GM19468 (cell line): ENCODE data around the gene FIGN.

Experiments
- ATAC-seq: cut with Tn5 transposase; IDR thresholded peaks from one replicate; pipeline ENCODE4 v1.9.1; 2021; ENCODE audit warnings: mild to moderate bottlenecking, moderate library complexity, moderate number of reproducible peaks; ENCODE audit not compliant: unreplicated experiment; ENCODE audit errors: extremely low read depth

FIGN gene

DNA sequence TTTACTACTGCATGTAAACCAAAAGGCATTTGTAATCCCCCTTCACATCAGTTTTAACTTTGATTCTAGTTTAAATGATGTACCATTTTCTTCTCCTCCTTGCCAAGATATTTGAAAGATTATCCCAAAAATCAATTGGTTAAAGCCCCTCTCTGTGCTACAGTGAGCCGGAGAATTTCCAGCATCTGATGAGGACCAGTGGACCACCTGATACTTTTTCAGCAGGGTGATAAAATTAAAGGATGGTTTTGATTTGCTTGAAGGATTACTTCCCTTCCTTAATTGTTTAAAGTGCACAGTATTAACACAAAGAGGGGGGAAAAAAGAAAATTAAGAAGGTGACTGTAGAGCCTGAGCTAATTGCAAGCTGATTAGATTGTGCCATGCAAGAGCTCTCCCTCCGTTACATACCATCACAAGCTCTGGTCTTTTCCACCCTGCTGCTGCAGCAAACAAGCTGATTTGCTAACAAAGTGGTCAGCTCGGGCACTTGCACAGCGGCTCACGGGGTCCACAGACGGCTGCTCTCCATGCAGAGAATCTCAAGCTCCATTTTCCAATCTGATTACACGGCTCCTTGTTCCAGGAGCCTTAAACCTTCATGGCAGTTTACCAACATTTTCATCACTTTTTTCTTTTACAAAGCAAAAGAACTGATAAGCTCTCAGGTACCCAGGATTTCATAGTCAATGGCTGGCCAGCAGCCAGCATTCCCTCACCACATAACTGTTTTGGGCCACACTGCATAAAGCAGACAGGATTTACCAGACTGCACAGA is 22.1 kb downstream of the FIGN start:
- no peak for ATAC-seq

DNA sequence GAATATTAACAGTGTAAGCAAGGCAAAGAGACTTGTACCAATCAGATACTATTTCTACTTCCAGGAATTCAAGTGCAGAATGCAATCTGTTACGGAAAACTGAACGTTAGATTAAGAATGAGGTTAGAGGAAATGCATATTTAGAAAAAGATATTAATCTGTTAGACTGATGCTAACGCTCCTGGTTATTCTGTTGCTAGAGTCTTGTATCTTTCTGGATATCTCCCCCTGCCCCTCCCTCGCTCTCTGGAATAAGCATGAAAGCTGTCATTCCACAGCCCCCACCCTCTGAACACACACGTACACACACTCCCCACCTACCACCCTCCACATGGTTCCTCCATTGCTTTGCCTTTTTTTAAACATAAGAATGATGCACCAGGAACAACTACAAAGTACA is 24.1 kb downstream of the FIGN start:
- ATAC-seq = no peak

DNA sequence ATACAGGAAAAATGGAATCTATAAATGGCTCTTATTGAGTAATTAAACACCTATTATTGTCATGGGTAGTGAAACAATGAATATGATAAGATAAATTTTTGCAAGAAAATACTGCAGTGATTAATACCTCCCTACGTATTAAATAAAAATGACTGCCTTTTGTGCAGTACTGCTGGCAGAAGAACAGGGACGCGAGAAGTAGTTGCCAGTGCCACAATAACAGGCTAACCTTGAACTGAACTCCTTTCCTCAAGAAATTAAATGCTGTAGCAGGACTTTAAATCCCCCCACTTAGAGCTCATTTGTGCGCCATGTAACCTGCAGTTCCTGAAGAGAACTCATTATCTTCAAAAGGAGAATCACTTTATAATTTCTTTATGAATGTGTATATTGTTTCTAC is 24.6 kb downstream of the FIGN start:
- no peak for ATAC-seq

DNA sequence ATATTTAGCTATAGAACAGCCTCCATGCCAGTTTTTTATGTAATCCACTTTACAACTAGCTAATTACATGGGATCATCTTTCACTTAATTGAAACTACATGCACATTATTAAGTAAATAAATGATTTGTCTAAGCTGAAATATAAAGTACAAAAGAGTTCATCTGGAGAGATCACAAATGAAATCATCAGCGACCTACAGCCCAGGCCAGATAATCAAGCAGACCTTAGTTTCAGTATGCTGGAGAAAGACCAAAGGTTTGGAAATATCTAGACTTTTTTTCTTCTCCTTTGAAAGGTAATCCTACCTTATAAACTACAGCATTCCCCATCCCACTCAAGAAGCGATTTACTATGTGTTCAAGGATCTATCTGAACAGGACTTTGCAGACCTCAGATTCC is 26.5 kb downstream of the FIGN start:
- no peak for ATAC-seq

DNA sequence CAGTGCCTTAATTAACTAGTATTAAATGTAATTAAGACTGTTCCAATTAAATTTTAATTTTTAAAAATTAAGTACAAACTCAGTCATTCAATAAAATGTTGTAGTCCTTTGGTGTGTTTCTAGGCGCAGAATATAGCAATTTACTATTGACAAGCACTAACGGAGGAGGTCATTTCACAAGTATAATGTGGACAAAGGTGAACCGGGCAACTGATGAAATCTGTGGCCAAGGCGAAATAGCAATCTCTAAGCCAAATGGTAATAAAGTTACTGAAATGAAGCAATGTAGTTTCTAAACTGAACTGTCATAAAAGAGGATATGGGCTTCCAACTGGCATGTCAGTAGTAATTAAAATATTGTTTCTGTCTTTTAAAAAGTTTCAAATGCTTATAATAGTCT is 27.5 kb downstream of the FIGN start:
- ATAC-seq = no peak

DNA sequence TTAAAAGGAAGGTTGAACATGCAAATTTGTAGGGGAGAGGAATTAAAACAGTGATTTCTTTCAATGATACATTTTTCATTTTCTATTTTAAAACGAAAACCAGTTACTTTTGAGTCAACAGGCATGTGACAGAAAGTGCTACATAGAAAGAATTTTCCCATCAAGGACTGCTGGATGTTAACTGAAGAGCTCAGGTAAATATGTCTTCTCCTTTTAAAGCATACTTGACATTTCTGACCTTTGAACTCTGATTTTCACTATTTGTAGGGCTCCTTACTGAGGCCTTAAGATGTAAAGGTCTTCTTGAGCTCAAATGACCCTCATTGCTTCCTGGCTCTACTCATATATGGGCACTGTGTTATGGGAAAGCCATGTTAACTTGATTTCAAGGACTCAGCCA is 32.4 kb downstream of the FIGN start:
- no peak for ATAC-seq

DNA sequence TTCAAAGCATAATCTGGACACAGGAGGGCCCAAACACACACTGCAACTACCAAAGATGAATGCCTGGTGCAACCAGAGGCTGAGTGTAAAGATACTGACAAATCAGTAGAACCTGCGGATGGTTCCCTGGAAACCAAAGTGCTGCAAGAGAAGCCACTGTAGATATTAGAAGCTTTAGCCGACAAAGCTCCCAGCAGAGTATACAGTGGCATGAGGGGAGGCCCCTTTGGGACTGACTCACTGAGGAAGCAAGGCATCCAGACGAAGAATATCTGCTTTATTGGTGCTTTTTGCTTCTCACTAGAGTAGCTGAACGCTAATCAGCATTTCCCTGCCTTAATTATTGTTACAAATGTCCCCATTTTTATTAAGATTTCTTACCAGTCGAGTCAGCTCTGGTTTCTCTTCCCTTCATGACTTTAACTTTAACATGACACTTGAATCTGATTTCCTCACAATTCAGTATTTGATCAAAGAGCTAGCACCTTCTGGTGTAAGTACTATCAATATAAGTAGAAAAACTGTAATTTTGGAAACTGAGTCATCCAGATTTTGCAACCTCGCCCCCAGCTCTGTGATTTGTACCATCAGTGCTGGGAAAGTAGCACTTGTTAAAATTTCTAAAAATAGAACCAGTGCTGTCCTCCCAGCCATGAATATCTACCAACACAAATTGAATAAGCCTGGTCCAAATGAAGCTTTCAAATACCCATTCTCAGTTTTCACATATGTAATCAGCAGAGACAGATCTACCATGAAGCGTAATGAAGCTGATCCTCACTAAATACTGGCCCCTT is 34.2 kb downstream of the FIGN start:
- ATAC-seq = no peak

DNA sequence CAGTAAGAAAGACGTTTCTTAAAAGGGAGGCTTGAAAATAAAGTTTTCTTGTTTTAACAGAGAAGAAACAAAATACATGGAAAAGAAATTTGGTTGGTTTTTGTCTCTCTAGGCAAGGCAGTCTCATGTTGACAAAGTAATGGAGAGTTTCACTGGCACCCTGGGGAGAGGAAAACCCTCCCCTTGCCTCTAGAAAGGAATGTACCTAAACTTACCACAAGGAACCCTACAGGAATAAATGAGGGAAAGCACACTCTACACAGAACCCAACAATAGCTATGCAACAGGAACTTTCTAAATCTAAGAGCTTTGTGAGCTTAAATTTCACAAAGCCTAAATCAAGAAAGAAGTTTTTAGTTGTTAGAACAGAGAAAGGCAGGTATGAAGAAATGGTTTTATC is 37.0 kb downstream of the FIGN start:
- ATAC-seq = no peak

DNA sequence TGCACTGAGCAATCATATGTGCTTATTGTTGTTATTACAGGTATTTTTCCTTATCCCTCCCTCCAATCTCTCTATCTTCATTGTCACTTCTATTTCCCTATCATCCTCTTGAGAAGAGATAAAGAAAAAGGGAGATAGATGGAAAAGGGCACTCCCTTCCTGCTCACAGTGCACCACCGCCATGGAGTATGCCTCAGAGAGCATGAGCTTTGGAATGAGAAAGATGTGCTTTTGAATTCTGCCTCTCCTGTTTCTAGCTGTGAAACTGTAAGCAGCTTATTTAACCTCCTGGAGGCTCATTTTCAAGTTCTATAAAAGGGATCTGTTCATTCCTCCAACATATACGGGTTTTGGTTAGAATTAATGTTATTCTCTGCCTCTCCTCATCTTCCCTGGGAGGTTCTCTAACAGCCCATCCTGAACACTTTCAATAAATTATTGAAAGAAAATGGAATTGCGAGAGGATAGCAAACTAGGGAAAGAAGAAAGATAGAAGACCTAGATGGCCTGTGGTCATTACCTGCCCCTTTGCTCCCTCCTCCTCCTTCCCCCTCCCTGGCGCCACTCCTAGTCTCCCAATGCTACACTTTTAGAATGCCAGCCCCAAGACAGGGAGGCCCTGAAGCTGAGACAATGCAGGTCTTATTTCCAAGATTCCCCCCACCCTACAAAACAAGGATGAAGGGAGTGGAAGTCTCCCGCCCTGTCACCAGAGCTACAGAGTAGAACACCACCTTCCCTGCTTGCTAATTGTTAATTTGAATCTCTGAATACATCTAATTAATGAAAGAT is 37.8 kb downstream of the FIGN start:
- no peak for ATAC-seq

DNA sequence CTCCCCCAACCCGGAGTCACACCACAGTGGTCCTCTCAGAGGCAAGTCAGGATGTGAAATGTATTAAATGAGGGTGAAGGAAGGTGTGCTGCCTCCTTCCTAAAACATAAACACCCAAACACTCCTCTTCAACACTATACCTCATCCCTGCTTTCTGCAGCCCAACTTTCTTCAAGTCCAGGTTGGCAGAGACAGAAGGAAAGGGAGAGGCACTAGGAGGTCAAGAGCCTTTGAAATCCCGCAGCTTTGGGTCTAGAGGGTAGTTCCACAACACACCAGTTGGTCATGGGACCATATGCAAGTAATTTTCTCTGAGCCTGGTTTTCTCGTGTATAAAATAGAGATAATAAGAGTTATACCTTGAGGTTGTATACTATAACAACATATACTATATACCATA is 38.4 kb downstream of the FIGN start:
- no peak for ATAC-seq

DNA sequence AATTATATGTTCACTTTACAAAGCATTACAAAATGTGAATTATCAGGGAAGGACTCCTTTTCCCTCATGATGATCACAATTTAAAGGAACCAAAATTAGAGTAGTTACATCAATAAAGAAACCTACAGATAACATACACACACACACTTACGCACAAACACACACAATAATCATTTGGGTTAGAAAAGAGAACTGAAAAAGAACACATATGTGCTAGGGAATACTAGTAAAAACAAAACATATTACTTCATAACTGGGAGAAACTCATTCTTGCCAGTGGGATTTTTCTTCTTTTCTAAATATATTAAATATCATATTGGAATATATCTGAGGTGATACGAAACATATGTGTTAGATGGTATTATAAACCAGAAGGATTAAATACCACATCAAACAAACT is 42.3 kb downstream of the FIGN start:
- ATAC-seq = no peak

DNA sequence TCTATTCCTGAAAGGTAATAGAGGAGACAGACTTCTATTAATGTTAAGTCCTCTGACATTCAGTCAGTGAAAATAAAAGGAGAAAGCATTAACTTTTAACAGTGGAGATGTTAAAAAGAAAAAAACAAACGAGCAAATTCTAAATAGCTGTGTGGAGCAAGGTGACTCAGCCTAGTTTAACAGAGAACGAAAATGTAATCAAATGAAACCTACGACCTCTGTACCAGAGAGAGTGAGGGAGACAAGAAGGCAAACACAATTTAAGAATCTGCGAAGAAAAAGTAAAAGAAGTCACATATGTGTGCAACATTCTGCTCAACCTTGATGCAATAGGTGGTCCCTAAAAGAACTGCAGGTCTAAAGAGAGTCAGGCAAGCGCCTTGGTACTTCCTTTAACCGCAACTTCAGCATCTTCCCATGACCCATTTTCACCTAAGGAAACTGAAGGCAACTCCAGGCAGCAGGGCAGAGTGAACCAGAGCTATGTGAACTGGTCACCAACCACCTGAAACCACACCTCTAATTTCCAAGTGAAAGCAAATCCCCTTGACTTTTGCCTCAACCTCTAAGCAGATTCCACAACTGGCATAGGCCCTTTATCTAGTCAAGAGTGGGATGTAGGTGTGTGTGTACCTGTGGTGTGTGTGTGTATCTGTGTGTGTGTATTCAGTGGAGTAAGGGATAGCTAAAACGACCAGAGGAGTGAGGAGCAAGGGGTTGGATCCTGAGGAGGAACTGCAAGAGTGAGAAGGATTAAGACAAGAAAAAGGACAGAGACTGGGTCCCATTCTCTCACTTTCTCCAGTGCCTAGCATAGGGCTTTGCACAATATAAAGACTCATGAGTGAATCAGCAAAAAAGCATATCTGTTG is 43.0 kb downstream of the FIGN start:
- ATAC-seq = no peak

DNA sequence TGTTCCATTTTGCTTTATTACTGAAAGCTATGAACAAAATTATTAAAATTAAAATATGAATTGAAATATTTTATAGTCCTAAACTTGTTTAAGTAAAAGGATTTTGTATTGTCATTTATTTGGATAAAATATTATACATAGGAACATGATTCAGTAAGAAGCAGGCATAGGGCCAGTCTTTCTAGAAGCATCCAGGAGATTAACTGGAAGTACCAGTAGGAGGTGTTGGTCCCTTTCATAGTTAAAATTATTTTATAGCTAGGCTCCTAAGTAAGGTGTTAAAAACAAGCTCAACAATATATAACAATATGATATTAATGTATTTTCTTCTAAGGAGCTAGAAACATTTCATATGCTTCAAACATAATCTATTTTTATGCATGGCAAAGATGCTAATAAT is 43.7 kb downstream of the FIGN start:
- no peak for ATAC-seq

DNA sequence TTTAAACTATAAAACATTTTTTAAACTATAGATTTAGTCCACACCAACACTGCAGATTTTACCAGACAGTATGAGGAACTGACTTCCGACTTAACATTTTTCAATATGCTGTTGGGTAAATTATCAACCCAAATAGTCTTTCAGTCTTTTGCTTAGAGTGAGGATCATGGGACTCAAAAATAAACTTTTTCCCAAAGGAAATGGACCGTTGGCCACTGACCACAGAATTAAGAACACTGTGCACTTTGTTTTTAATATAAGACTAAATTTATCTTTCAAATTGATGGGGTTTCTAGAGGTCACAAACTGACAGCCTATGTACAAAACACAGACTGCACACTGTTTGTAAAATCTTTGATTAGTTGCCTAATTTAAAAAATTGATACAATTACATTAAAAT is 44.9 kb downstream of the FIGN start:
- ATAC-seq = no peak

DNA sequence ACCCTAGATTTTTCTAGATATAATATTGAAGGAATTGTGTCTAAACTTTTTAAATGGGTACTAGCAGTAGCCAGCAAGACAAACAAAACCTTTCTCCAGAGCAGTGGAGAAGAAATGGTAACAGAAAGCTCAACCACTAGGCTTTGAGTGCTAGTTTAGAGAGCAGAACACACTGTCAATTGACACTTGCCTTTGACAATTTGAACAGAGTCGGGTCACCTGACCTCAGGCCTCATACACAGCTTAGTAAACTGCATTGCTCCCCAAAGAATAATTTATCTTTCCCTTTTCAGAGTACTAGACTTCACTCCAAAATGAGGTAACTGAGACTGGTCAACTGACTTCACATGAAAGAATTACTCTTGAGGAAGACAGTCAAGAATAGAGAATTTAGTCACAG is 48.6 kb downstream of the FIGN start:
- no peak for ATAC-seq

DNA sequence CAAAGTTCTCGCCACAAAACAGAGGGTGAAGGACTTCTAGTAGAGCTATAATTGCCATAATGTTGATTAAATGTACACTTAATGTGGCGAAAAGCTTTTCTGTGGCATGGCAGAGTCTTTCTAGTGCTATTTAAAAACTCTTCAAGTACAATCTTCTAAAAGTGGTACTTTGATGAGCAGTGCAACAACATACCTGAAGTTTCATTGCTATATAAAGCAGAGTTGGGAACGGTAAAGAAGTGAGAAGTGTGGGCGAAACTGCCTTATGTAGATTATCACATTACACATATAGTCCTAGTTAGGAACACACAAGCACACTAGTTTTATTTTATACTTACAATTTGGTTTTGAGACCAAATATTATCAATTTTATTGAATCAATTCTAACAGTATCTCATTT is 49.5 kb downstream of the FIGN start:
- ATAC-seq = no peak

DNA sequence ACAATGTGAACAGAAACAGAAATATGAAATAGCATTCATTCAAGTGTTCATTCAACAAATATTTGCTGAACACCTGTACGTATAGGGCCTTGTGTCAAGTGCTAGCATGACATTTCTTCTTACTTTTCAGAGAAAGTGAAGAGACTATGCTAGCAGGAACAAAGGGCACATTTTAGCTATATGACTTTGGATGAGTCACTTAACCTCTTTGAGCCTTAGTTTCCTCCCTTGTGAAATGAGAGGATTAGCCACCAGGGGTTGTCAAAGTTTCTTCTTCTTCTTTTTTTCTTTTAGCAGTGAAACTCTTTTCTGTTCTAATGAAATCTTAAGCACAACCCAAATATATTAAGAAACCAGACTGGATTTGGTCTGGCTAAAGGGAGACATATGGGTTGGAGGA is 53.1 kb downstream of the FIGN start:
- no peak for ATAC-seq

DNA sequence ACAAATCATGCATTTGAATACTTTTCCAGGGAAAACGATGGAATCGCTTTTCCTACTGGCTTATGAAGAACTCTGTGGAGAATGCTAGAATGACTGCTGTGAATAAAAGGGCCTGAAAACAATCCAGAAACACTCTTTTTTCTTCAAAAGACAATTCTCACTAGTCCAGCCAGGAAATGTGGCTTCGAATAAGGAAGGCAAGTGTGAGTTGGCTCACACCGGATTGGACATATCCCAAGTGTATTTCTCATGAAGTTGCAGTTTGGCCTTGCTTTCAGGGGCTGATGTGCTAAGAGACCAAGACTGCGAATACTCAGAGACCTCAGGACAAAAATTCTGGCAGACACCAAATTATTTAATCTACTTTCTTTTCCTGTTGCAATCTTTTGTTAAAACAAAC is 54.1 kb downstream of the FIGN start:
- no peak for ATAC-seq

DNA sequence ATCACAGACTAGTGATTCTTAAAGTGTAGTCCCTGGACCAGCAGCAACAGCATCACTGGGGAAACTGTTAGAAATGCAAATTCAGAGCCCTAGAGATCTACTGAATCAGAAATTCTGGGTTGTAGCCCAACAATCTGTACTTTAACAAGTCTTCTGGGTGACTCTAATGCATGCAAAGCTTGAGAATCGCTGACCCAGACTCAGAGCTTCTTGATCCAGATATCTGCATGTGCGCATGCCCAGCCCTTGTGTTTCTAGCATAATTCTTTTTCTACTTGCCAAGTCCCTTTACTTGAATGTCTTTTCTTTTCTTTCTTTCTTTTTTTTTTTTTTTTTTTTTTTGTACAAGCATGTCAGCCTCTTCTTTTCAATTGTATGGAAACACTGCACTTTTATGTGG is 60.4 kb downstream of the FIGN start:
- no peak for ATAC-seq

DNA sequence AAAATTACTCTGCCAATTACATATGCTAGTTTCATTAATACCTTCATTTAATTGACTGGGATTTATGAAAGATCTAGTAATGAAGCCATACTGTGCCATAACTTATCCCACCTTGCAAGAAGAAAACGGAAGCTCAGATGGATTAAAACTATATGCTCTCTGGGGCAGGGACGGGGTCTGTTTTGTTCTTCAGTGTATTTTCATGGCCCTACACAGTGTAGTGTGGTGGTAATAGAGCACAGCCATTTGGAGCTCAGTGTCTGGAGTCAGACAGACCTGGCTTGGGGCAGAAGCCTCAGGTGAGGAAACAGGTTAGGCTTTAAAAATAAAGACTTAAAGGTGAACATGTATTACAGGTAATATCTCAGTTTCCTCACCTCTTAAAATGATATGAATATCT is 62.3 kb downstream of the FIGN start:
- ATAC-seq = no peak
